SH-SY5Y (cell line): Measurements from ENCODE around the gene KNG1.
A peak's percentile ranks its signal among the peaks of the same experiment; 100 is the strongest.

Experiments
- GATA2 ChIP-seq: IDR thresholded peaks from 2 replicates; pipeline ENCODE4 v1.6.1; 2011; ENCODE audit warnings: mild to moderate bottlenecking, low read depth, low read length
- GATA3 ChIP-seq: IDR thresholded peaks from 2 replicates; pipeline ENCODE4 v1.6.1; 2011; ENCODE audit warnings: low read depth, mild to moderate bottlenecking, low read length, moderate library complexity

Gene KNG1

DNA sequence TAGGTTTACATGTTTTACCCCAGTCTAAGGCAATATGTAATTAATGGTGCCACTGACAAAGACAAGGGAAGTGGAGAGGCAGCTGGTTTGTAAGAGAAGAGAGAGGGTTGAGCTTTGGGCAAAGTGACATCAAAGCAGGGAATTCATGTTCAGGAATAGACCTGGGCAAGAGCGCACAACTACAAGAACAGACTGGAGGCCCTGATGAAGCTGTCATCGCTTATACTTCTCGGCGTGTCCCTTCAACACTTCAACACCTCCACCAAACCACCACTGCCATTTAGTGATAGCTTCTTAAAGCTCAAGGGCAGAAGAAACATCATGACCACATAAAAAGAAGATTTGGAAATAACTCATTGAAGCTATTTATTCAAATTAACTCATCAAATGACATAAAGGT, 19.6 kb upstream of the KNG1 start:
- TF ChIP-seq GATA3 (no peak), GATA2 (no peak)

- TF ChIP-seq GATA3 (no peak), GATA2 (no peak)
Observed at GRCh38 chr3:186700267-186700666, 16.9 kb upstream of the KNG1 start.

DNA sequence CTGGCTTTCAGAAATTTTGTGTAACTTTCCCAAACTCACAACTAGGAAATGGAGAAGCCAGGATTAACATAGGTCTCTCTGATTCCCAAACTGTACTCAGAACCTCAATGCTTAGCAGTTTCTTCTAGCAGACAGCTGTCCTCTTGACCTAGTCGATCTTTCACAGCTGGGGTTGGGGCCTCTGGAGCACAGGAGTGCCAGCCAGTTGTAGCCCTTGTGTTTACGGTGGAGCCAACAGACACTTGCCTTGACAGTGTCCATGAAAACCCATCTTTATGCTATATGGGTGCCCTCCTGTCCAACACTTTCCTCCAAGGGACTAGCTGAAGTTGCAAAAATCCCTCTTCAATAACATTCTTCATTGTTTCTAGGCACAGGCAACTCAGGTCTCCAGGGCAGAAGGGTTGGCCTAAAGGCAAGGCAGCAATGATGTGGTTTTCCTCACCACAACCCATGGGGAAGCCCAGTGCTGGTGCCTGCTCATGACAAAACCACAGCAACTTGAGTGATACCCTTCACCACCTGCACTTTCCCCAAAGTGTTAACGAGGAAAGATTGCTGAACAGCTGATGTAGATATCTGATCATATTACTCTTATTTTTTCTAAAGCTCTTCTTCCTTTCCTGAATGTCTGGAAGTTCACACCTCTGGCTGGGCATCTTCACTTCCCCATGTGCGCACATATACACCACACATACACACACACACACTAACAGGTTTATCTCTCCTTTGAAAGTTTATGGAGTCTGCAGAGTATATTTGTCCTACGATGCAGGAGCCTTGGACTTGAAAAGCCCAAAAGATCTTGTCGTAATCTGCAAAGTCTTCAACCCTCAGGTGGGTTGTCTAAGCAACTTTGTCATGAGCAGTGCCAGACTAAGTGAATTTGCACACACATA, 11.0 kb upstream of the KNG1 start:
- no peak for TF ChIP-seq GATA2
- TF ChIP-seq GATA3 = no peak

GRCh38 chr3:186708983-186709679, 8.0 kb upstream of the KNG1 start:
- no peak for TF ChIP-seq GATA2
- no peak for TF ChIP-seq GATA3

DNA sequence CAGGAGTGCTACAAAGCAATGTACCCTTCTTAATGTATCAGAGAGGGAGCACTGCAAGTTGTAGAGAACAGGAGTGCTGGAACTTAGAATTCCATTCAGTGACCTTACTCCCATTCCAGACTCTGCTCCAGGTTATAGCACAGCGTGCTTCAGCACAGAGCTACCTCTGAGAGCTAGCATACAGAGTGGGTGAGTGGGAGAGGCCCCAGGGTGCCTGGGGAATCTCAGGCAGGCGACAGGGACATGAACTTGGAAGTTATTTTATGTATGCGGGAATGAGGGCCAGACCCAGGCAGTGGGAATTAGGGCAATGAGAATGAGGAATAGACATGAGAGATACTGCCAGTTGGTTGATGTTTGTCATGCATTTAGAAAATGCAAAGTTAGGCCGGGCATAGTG, 3.7 kb upstream of the KNG1 start:
- no peak for TF ChIP-seq GATA3
- TF ChIP-seq GATA2 = no peak

DNA sequence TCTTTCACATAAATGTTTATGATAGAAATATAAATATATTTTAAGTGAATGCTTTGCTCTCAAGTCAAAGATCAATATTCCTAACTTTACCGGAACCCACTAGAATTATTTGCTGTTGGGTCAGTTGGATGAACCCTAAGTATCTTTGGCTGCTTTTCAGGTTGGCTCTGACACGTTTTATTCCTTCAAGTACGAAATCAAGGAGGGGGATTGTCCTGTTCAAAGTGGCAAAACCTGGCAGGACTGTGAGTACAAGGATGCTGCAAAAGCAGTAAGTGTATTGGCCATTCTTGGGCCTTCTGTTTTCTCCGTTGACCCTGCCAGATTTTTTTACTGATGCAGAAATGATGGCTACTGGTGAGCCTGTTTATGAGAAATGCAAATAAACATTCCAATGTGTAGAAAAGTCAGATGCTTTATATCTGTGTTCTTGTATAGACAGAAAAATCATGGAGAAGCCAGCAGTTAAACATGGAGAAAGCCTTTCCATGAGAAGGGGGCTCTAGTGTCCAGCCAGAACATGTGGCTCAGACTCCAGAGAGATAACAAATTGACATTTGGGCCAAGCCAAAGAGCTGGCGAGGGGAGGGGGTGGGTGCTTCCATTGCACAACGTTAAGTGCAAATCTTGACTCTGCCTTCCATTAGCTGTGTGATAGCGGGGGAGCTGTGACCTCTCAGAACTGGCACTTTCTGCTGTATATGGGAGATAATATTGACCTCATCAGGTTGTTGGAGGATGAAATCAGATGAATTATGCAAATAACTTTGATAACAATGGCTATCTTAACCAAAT, 3.0 kb downstream of the KNG1 start:
- TF ChIP-seq GATA3 (no peak), GATA2 (peak; percentile 20; the same call in 1 of the 2 replicates)

DNA sequence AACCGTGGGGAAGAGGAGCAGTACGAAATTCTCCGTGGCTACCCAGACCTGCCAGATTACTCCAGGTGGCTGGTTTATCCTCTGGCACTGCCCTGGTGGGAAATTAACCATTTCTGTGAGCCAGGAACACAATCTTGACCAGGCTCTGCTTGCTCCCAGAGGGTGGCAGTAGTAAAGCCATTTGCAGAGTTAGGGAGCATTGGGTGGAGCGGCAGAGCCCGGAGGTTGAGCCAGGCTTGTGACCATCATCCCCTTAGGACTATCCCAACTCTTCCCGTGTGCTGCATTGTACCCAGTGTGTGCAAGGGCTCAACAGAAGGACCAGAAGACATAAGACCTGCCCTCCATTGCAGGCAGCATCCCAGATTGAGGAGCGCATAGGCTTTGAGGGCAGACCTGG, 5.3 kb downstream of the KNG1 start:
- TF ChIP-seq GATA3 (no peak), GATA2 (no peak)

DNA sequence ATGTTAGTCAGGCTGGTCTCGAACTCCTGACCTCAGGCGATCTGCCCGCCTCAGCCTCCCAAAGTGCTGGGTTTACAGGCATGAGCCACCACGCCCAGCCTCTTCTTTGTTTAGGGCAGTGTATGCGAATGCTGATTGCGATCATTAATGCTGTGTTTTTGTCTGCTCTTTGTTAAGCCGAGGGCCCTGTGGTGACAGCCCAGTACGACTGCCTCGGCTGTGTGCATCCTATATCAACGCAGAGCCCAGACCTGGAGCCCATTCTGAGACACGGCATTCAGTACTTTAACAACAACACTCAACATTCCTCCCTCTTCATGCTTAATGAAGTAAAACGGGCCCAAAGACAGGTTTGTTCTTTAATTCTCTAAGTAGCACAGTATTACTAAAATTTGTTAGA, 7.8 kb downstream of the KNG1 start:
- no peak for TF ChIP-seq GATA2
- TF ChIP-seq GATA3 = no peak

GRCh38 chr3:186732169-186732766, 15.1 kb downstream of the KNG1 start:
- TF ChIP-seq GATA3 (no peak), GATA2 (no peak)

DNA sequence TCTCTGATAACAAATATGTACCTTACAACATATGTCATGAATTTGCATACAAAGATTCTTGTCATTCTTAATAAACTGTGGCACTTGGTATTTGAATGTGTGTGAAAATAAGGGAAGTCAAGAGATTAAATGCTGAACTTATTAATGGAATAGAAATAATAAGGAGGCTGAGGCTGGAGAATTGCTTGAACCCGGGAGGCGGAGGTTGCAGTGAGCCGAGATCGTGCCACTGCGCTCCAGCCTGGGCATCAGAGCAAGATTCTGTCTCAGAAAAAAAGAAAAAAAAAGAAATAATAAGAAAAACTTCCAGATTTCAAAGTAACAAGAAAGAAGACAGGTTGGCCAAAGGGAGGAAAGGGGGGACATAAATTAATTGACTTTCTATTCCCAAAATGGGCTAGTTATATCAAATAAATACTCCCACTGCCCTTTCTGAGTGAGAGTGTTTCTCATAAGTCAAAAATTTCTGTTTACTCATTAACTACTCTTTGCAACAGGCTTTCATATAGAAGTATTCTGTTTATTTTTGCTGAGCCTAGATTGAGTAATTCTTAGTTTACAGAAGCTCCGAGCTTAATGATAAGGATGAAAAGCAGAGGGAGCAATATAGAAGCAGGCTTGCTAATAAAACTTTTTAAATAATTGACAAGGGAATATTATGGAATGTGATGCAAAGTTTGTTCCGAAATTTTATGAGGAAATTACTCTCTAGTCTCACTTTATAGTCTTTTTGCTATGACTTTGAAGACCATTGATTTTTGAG, 25.6 kb downstream of the KNG1 start:
- TF ChIP-seq GATA3 (no peak), GATA2 (no peak)

DNA sequence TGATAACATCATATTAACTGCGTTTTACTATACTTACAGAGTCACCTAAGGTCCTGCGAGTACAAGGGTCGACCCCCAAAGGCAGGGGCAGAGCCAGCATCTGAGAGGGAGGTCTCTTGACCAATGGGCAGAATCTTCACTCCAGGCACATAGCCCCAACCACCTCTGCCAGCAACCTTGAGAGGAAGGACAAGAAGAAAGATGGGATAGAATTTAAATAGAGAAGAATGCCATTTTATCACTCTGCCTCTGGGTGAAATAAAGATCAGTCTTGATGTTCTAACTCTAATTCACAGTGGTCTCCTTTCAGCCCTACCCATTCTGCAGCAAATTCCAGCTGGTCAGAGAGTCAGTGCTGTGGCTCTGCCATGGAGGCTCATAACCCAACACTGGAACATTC, 26.5 kb downstream of the KNG1 start:
- TF ChIP-seq GATA3 (no peak), GATA2 (no peak)

DNA sequence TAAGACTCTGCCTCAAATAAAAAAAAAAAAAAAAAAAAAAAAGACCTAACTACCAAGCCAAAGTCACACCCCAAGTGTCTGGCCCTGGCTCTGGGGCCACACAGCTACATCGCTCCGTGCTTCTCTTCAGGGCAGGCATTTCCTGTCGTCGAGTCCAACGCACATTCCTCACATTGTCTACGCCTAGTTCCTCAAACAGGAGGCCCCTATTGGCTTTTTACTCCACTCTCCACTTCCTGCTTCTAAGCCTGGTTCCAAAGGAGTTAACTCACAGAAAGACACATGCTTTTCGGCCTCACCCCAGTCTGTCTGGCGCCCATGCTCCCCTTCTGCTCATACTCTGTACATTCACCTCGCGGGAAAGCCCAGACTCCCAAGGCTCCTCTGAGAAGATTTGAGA, 28.8 kb downstream of the KNG1 start:
- no peak for TF ChIP-seq GATA2
- no peak for TF ChIP-seq GATA3

GRCh38 chr3:186750316-186750715, 33.2 kb downstream of the KNG1 start:
- TF ChIP-seq GATA3 (no peak), GATA2 (no peak)

GRCh38 chr3:186751480-186751879, 34.3 kb downstream of the KNG1 start:
- TF ChIP-seq GATA2 = no peak
- no peak for TF ChIP-seq GATA3
